K562 (cell line): ENCODE data around the gene LLPH. TPM values are rescaled to one million over a fixed set of nuclear protein-coding genes. Genes with fewer than 3 reads are reported as not detected.

ENCODE experiments used
- ATAC-seq: fragments of 200-7000 bp; cut with Tn5 transposase; 3 replicates; pipeline ENCODE4 v1.9.1; 2020; ENCODE audit warnings: moderate library complexity
- BruUV-seq: library from RNA; stranded (reverse); fragments of 400-500 nt; replicated peaks from 2 replicates; lab custom pipeline; 2021; lab: Mats Ljungman, UMichigan
- CTCF ChIA-PET: fragments of 300-600 bp; formaldehyde crosslinking; extraction: SDS; loops from one replicate; lab custom pipeline; 2021; ENCODE audit warnings: low intra/inter-chr PET ratio; lab: Yijun Ruan, JAX
- POLR2A ChIA-PET: fragments of 300-600, 350-650 bp; sonication (Branson Sonifier 250); formaldehyde crosslinking; extraction: SDS; loops from one replicate; lab custom pipeline; 2021; ENCODE audit warnings: antibody characterized with exemption, inconsistent platforms; lab: Yijun Ruan, JAX
- DNase-seq, 4 experiments: peaks; one replicate each; pipeline versions ENCODE4 v3.0.0 to v3.0.0-alpha.2; 2011 to 2018; ENCODE audit warnings: low spot score in 3 of 4, mixed read lengths in 3 of 4; ENCODE audit errors: extremely low read depth in 1 of 4
- FAIRE-seq: peaks from 2 replicates; lab custom pipeline; 2011; peaks lifted over from hg19 to GRCh38; lab: Jason Lieb, UNC
- H2AFZ ChIP-seq: 2 replicates; pipeline ENCODE4 v1.6.0; 2011; ENCODE audit warnings: low read depth, low read length, control low read depth, inconsistent platforms
- H3K27ac ChIP-seq: fragments of 200-600 bp; 3 replicates; pipeline ENCODE4 v1.8.0; 2011; ENCODE audit warnings: low read depth, mild to moderate bottlenecking, control low read depth, inconsistent platforms, low read length, moderate library complexity, mixed read lengths; ENCODE audit errors: extremely low read depth
- H3K27me3 ChIP-seq, 2 experiments: fragments of 300-600 bp in 1 of 2; 2 replicates in 1 of 2; 3 replicates in 1 of 2; pipeline versions ENCODE4 v1.6.0 to v1.8.0; 2011; ENCODE audit warnings: inconsistent platforms in 2 of 2, low read length in 2 of 2, mild to moderate bottlenecking in 1 of 2, mixed read lengths in 1 of 2, moderate library complexity in 1 of 2; ENCODE audit not compliant: control insufficient read depth in 2 of 2, insufficient read depth in 2 of 2
- H3K36me3 ChIP-seq: fragments of 300-600 bp; 3 replicates; pipeline ENCODE4 v1.8.0; 2011; ENCODE audit warnings: mild to moderate bottlenecking, low read length, inconsistent platforms; ENCODE audit not compliant: control insufficient read depth, insufficient read depth
- H3K4me1 ChIP-seq, 2 experiments: fragments of 200-600 bp in 1 of 2; replicated peaks in 1 of 2; 2 replicates in 1 of 2; 3 replicates in 1 of 2; pipeline versions ENCODE4 v1.5.1 to v1.8.0; 2011; ENCODE audit warnings: inconsistent platforms in 2 of 2, low read length in 2 of 2, mild to moderate bottlenecking in 1 of 2, mixed read lengths in 1 of 2, moderate library complexity in 1 of 2; ENCODE audit not compliant: control insufficient read depth in 2 of 2, insufficient read depth in 2 of 2
- H3K4me2 ChIP-seq: 2 replicates; pipeline ENCODE4 v1.6.1; 2011; ENCODE audit warnings: low read length, control low read depth, inconsistent platforms, mixed read lengths; ENCODE audit not compliant: insufficient read depth
- H3K4me3 ChIP-seq: fragments of 200-600 bp; sonication (generic), shearing (Covaris generic); 2 replicates; pipeline ENCODE4 v1.5.1; 2016; ENCODE audit warnings: control low read depth, inconsistent platforms
- H3K79me2 ChIP-seq: fragments of 200-600 bp; 3 replicates; pipeline ENCODE4 v1.8.0; 2011; ENCODE audit warnings: low read length, inconsistent platforms; ENCODE audit not compliant: control insufficient read depth, insufficient read depth
- H3K9ac ChIP-seq, 2 experiments: 2 replicates each; pipeline versions ENCODE4 v1.6.0 to v1.6.1; 2011; ENCODE audit warnings: low read depth in 2 of 2, low read length in 2 of 2, control low read depth in 1 of 2, inconsistent platforms in 1 of 2, mild to moderate bottlenecking in 1 of 2, mixed read lengths in 1 of 2; ENCODE audit not compliant: insufficient read depth in 1 of 2
- H3K9me1 ChIP-seq: one replicate; pipeline ENCODE4 v1.6.0; 2011; ENCODE audit warnings: inconsistent platforms, mild to moderate bottlenecking, low read length, moderate library complexity; ENCODE audit not compliant: control insufficient read depth, insufficient read depth
- H3K9me3 ChIP-seq: replicated peaks from 2 replicates; pipeline ENCODE4 v1.5.1; 2011; ENCODE audit warnings: low read depth, low read length, inconsistent platforms; ENCODE audit not compliant: control insufficient read depth, insufficient read depth
- H4K20me1 ChIP-seq: replicated peaks from 2 replicates; pipeline ENCODE4 v1.6.1; 2011; ENCODE audit warnings: low read length, inconsistent platforms, mixed read lengths; ENCODE audit not compliant: control insufficient read depth, insufficient read depth
- ARID3A ChIP-seq: IDR thresholded peaks from 2 replicates; pipeline ENCODE4 v1.6.1; 2012; ENCODE audit warnings: low read depth, low read length, improper control_type of control experiment, borderline replicate concordance
- ATF7 ChIP-seq: fragments of 450-650 bp; IDR thresholded peaks from 2 replicates; pipeline ENCODE4 v1.7.1; 2014; ENCODE audit warnings: mild to moderate bottlenecking, moderate library complexity
- HMBOX1 ChIP-seq: sonication (generic); IDR thresholded peaks from 2 replicates; pipeline ENCODE4 v1.6.1; 2016
- MGA ChIP-seq: fragments of 450-650 bp; IDR thresholded peaks from 2 replicates; pipeline ENCODE4 v1.6.1; 2016; ENCODE audit warnings: mild to moderate bottlenecking, moderate library complexity
- RBFOX2 ChIP-seq: fragments of 200-400 bp; formaldehyde crosslinking; IDR thresholded peaks from 2 replicates; pipeline ENCODE4 v1.6.1; 2017; ENCODE audit warnings: low read depth, mild to moderate bottlenecking, low read length, moderate library complexity
- STAT5A ChIP-seq: IDR thresholded peaks from 2 replicates; pipeline ENCODE4 v1.6.1; 2012; ENCODE audit warnings: low read length, inconsistent platforms, borderline replicate concordance
- ZNF146 ChIP-seq: IDR thresholded peaks from one replicate; pipeline ENCODE4 v1.6.1; 2018; ENCODE audit warnings: missing compliant biosample characterization; ENCODE audit not compliant: unreplicated experiment
- ZNF41 ChIP-seq: fragments of 250-450 bp; sonication (Bioruptor Pico); conservative IDR thresholded peaks from 2 replicates; pipeline ENCODE4 v1.4.0; 2020; ENCODE audit warnings: mild to moderate bottlenecking
- WGBS: fragments of 100-300 bp; shearing (Covaris generic); methylation state at CpG from one replicate; pipeline ENCODE4 v1.1.6; 2016; ENCODE audit warnings: low coverage, mixed read lengths; ENCODE audit not compliant: insufficient coverage; ENCODE audit errors: missing lambda C conversion rate; 5-methylcytosine and 5-hydroxymethylcytosine counted together
- in situ Hi-C: fragments of 300-500 bp; cut with MboI; formaldehyde crosslinking; loops from 4 replicates; pipeline ENCODE4 v1.15.0; 2018; ENCODE audit warnings: inconsistent platforms, mixed read lengths
- intact Hi-C: fragments of 100-400 bp; cut with micrococcal nuclease; formaldehyde crosslinking; loops from 2 replicates; pipeline ENCODE4 v1.14.2; 2022
- polyA plus RNA-seq, 8 experiments: library from polyadenylated mRNA; depleted of rRNA in 4 of 8; stranded (reverse) in 5 of 8; unstranded in 3 of 8; fragments of >200 nt; fragmentation: Nextera tagmentation in 2 of 8; fragmentation: Illumina TruSeq in 1 of 8; extraction: Ambion mirVana in 2 of 8; extraction: Trizol in 1 of 8; gene quantifications; 2 replicates each; pipeline versions ENCODE4 v1.2.1 to v1.2.3, GENCODE V29; 2011 to 2014; ENCODE audit warnings: inconsistent platforms in 1 of 8, missing spikeins in 1 of 8
- total RNA-seq, 7 experiments: library from RNA; depleted of rRNA in 6 of 7; stranded (reverse); fragments of >200 nt in 6 of 7; fragmentation: Illumina TruSeq in 2 of 7; extraction: Trizol in 2 of 7; gene quantifications; 2 replicates each; pipeline versions ENCODE4 v1.2.1 to v1.2.3, GENCODE V29; 2011 to 2021; ENCODE audit warnings: low replicate concordance in 1 of 7

The LLPH gene
- total and polyA plus RNA-seq, 9 of the 15 experiments (the other 6 are each of a cell fraction or from before 2014, with no cell fraction given): 19.1 to 87.3 (median 59.6) TPM

GRCh38 chr12:66071549-66071948, 59.0 kb downstream of the LLPH start:
- no peak for ATAC-seq
- Histone ChIP-seq H3K36me3 (no peaks in the 10 kb centered on the region), H4K20me1 (no peaks in the 10 kb centered on the region), H3K4me2 (no peak overlapping the region), H3K4me1 (no peaks in the 10 kb centered on the region), H3K9me3 (no peaks in the 10 kb centered on the region), H3K9me1 (no peaks in the 10 kb centered on the region), H3K4me3 (no peak overlapping the region), H3K27me3 (0 out of 5 replicates have a peak, but pooled peaks cover 2 to 4% of the 10 kb centered on the region in 2 experiments), H3K27ac (no peak overlapping the region), H3K9ac (no peak overlapping the region), H2AFZ (no peak overlapping the region), H3K79me2 (no peaks in the 10 kb centered on the region)
- WGBS: 0% methylated on average over 1 of the region's 1 CpG
- intact Hi-C loops (no loop called here), in situ Hi-C loops (no loop called here)
- DNase-seq: no peak
- POLR2A ChIA-PET: interaction anchor here (0.7 kb wide), 1 partner anchor 13 kb away, joined by 4 read pairs; no protein-coding TSS in a partner anchor
- no peak for FAIRE-seq
- CTCF ChIA-PET: interaction anchor here (0.6 kb wide), 1 partner anchor 15 kb away, joined by 3 read pairs; no protein-coding TSS in a partner anchor
- no TSS peak for BruUV-seq
- TF ChIP-seq STAT5A (no peak), RBFOX2 (no peak), ZNF41 (CRISPR knock-in tag) (no peak), HMBOX1 (no peak), MGA (no peak), ZNF146 (no peak), ATF7 (no peak), ARID3A (no peak)
